NCI-H1092 (cell line): ENCODE measurements around the gene GALNS.

Experiments used
- DNase-seq: peaks from one replicate; lab custom pipeline; 2025; lab: John Stamatoyannopoulos, UW

The GALNS gene

GRCh38 chr16:88888461-88889387 lies 32.0 kb upstream of the GALNS start:
- no peak for DNase-seq

- DNase-seq = no peak
Measured at GRCh38 chr16:88888057-88888456, 31.3 kb upstream of the GALNS start.

DNA sequence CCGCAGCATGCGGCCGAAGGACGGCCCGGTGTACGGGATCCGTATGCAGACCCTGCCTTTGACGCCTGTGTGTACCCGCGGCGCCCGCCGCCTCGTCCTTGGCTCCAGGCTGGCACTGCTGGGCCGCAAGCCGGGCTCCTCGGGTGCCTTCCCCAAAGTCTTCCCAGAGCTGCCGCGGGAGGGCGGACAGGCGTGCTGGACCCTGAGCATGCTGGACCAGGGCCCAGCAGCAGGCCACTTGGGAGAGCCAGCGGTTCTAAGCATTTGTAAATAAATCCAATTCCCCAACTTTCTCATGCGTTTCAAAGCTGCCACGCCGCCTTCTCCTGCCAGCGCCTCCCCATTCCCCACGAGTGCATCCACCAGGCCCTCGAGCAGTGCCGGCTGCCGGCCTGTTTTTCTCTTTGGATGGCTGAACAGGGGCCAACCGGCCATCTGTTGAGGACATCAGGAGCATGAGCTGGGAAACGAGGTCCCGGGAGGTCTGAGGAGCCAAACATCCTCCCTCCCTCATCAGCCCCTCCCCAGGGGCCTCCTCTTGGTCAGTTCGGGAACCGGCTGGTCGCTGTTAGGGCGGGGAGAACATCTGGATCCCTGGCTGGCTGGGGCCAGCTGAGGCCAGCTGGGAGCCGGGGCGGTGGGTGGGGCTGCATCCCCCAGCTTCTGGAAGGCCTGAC lies 30.2 kb upstream of the GALNS start:
- no peak for DNase-seq

GRCh38 chr16:88886420-88886844 lies 29.7 kb upstream of the GALNS start:
- no peak for DNase-seq

- DNase-seq = no peak
Measured at GRCh38 chr16:88885693-88886280, 29.0 kb upstream of the GALNS start.

DNA sequence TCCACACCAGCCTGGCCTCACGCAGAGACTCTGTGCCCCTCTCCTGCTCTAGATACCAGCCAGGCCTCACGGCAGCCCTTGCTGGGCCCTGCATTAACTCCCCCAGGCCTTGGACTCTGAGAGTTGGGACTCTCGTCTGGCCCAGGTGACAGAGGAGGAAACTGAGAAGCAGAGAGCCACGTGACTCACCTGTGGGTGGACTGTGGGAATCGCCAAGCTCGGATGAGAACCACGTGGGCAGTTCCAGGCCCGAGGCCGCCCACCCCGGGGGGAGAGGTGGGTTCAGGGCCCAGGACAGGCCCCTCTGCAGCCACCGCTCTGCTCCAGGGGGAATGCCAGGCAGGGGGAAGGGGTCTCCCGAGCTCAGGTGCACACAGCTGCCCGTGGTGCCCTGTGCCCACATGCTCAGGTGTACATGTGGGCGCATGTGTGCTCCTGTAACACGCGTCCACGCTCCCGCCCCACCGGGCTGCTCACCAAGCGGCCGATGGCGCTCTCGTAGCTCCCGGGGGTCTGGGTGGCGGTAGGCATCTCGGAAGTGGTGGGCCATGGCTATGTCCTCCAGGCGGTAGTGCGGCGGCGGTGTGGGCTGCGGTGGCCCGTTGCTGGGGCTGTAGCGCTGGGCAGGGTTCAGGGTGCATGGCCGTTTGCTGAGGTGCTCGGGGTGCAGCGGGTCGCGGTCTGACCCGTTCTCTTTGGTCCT lies 28.0 kb upstream of the GALNS start:
- DNase-seq = no peak

GRCh38 chr16:88883946-88884345 lies 27.2 kb upstream of the GALNS start:
- DNase-seq = no peak

GRCh38 chr16:88883117-88883895 lies 26.6 kb upstream of the GALNS start:
- DNase-seq = no peak

DNA sequence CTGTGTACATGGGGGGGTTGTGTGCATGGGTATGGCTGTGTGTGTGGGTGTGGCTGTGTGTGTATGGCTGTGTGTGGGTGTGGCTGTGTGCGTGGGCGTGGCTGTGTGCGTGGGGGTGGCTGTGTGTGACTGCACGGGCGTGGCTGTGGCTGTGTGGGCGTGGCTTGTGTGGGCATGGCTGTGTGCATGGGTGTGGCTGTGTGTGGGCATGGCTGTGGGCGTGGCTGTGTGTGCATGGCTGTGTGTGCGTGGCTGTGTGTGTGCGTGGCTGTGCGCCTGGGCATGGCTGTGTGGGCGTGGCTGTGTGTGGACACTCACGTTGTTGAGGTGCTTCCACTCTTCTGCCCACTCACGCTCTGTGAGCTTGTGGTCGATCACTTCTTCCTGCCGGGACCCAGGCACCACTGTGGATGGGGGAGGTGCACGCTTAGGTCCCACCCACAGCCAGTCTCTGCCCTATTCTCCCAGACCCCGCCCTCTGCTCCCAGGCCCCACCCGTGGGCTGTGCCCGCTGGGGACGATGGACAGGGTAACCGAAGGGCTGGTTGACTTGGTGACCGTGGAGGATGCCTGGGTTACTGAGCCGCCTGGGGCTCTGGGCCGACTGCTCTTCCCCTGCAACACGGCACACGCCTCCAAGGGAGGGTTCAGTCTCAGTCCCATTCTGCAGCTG lies 25.7 kb upstream of the GALNS start:
- DNase-seq = no peak

- DNase-seq = no peak
Measured at GRCh38 chr16:88881675-88882357, 25.1 kb upstream of the GALNS start.

GRCh38 chr16:88881007-88881615 lies 24.4 kb upstream of the GALNS start:
- DNase-seq = no peak

- no peak for DNase-seq
Measured at GRCh38 chr16:88880226-88881006, 23.7 kb upstream of the GALNS start.

GRCh38 chr16:88879788-88880055 lies 23.0 kb upstream of the GALNS start:
- DNase-seq = no peak

GRCh38 chr16:88878967-88879787 lies 22.4 kb upstream of the GALNS start:
- no peak for DNase-seq

DNA sequence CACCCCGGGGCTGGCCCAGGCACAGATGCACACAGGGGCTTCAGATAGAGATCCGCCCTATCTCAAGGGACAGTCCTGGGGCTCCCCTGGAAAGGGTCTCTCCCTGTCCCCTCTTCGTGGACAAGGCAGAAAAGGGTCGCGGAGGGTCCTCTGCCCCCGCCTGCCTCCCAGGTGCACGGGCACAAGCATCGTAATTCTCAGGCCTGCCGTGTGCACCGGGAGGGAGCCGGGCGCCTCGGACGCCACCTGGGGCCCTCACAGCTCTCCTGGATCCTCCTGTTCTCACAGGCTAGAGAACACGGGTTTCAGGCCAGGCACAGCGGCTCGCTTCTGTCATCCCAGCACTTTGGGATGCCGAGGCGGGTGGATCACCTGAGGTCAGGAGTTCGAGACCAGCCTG lies 21.6 kb upstream of the GALNS start:
- no peak for DNase-seq

- DNase-seq = no peak
Measured at GRCh38 chr16:88877564-88878289, 21.0 kb upstream of the GALNS start.

- DNase-seq = no peak
Measured at GRCh38 chr16:88876942-88877526, 20.3 kb upstream of the GALNS start.
